T-helper 2 cell treated with Interferon-gamma antibody and Interleukin-4, amounts not matched to agents 100 ng/mL and 5 ng/mL, for 36 hours (primary cell): ENCODE results near the gene TSPO. TPM values are rescaled to one million over a fixed set of nuclear protein-coding genes. Genes with fewer than 3 reads are reported as not detected.
"Not testable (repeated sequence)": the region's sequence is repeated elsewhere in the genome, so short reads cannot be mapped to it uniquely, and the experiment has no call there.

Source experiments
- intact Hi-C: fragments of 100-400 bp; cut with micrococcal nuclease; formaldehyde crosslinking; loops from one replicate; pipeline ENCODE4 v1.15.1; 2023
- total RNA-seq: library from RNA; stranded (reverse); gene quantifications from 2 replicates; pipeline ENCODE4 v1.2.3, GENCODE V29; 2022

Gene TSPO
- total RNA-seq, 1 donor from 2014 or later, result 96.4 TPM

DNA sequence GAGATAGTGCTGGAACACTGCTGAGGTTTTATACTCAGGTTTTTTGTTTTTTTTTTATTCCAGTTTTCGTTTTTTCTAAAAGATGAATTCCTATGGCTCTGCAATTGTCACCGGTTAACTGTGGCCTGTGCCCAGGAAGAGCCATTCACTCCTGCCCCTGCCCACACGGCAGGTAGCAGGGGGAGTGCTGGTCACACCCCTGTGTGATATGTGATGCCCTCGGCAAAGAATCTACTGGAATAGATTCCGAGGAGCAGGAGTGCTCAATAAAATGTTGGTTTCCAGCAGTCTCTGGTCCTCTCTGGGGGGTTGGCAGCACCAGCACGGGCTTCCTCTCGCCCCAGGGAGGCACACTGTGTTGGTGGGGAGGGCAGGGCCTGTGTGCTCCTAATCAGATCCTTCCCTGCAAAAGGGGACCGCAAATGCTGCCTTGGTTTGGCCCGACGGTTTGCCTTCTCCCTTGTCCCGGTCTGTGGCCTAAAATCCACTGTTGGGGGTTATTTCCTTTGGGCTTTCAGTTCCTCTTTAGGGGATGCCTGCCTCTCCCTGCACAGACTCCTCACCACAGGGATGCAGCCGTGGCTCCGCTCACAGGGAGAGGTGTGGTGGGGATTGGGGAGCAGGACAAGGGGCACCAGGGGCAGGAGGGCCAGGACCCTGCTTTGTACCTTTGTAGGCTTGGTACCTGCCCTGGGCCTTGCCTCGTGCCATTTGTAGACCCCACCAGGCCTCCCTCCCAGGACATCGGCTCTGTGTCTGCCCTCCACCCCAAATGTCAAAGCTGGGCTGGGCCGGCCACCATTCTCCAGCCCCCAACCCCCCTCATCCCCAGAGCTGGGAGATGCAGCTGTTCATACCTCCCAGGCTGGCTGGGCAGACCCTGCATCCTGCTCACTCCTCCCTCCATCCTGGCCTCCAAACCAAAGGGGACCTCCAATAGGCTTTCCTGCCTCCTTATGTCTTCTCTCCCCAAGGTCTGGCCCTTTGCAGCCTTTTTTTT lies 21.6 kb upstream of the TSPO start:
- intact Hi-C loops, result no loop called here

DNA sequence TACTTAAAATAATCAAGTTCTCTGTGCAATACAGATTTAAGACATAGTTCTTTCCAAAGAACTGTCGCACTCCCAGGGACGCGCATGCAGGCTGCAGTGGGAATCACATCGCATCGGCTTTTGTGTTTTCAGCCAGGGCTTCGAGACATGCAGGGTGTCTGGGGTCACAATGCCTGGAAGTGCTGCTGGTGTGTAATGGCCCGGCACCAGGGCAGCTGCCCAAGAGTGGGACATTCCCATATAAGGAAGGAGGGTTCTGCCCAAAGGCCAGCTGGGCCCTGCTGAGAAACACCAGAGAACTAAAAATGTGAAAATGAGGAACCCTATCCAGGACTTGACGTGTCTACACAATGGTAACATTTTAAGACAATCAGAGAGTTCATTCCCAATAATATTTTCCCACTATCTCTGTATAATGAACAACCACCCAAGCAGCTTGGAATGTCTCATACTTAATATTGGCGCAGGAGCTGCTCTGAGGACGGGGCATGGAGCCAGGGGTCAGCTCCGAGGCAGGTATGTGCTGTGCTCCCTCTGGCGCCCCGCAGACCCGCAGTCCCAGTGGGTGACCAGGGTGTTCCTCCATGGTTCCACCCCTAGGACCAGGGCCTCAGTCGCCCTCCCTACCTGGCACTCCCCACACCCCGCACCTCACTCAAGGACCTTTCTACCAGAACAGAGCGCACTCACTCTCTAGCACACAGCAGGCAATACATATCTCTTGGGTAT lies 19.4 kb upstream of the TSPO start:
- intact Hi-C loops, result no loop called here

DNA sequence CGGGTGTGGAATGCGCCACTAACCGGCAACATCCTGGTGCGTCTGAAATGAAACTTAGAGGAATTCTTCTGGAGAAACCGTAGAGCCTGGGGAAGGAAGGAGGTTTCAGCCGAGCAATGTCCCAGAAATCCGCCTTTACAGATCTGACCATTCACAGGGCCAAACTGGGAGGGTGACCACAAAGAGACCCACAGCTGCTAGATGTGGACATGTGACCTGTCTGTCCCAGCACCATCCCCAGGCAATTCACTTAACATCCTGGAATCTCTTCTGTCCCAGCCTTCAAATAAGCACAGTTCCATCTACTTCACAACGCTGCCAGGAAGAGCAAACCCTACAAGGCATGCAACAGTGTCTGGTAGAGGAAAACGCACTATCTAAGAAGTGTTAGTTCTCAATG lies 18.0 kb upstream of the TSPO start:
- intact Hi-C loops, result no loop called here

- intact Hi-C loops, result no loop called here
Observed at GRCh38 chr22:43134553-43134952, 16.8 kb upstream of the TSPO start.

GRCh38 chr22:43135565-43135964 lies 15.8 kb upstream of the TSPO start:
- intact Hi-C loops, result no loop called here

DNA sequence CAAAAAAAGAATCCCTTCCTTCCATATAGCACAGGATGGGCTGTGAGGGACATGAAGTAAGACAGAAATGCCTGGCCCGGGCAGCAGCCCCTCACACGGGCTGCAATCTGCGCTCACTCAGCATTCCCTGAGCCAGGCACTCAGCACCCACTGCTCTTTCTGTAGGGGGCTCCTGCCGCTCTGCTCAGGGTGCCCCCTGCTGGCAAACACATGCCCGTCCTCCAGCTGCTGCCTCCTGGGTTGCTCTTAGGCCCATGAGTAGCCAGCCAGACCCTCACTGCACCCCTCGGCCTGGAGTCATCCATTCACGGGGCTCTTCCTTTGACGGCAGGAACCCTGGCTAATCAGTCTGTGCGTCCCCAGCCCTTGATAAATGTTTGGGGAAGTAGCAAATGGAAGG lies 15.1 kb upstream of the TSPO start:
- intact Hi-C loops, result no loop called here

DNA sequence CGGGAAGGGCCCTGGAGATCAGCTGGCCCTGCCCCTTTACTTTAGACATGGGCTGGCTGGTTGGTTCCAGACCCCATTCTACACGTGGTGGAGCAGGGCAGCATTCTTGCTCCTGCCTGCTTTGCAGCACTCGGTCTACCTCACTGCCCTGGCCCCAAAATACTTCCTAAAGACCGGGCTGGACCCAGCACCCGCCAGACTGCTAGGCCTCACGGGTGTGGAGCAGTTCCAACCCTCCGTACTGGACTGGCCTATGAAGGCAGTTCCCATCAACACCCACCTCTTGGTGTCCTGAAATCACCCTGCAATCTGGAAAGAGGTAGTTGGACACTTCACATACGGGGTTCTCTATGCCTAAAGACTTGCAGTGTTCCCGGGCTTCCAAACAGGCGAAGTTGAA lies 14.6 kb upstream of the TSPO start:
- intact Hi-C loops, result no loop called here

- intact Hi-C loops, result loop anchor here (1.0 to 2.0 kb wide), 2 partner anchors 44 to 54 kb away; partner anchors contain the start of genes TTLL1 and TTLL12
Observed at GRCh38 chr22:43142880-43143562, 8.3 kb upstream of the TSPO start, which contains the start of gene MCAT. MCAT (minus strand) TSS chr22:43143398; CDS start chr22:43143348, 50 bp downstream.

GRCh38 chr22:43144949-43145348 lies 6.4 kb upstream of the TSPO start:
- intact Hi-C loops, result no loop called here

GRCh38 chr22:43145371-43145770 lies 6.0 kb upstream of the TSPO start:
- intact Hi-C loops, result not testable (repeated sequence)

GRCh38 chr22:43146332-43146731 lies 5.0 kb upstream of the TSPO start:
- intact Hi-C loops, result not testable (repeated sequence)

DNA sequence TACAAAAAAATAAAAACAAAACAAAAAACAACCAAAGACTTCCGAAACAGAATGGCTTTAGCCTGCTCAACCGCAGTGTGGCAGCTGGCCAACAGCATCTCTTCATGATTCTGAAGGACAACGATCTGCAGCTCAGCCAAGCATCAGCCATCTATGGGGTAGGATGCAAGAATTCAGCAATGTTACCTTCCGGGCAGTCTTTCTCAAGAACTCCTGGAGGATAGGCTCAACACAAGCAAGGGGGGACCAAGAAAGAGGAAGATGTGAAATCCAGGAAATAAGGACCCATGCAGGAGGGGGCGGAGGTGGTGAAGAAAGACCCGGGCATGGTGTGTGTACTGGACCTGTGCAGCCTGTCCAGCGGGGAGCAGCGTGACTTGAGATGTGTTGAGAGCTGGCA lies 3.5 kb upstream of the TSPO start:
- intact Hi-C loops, result no loop called here

DNA sequence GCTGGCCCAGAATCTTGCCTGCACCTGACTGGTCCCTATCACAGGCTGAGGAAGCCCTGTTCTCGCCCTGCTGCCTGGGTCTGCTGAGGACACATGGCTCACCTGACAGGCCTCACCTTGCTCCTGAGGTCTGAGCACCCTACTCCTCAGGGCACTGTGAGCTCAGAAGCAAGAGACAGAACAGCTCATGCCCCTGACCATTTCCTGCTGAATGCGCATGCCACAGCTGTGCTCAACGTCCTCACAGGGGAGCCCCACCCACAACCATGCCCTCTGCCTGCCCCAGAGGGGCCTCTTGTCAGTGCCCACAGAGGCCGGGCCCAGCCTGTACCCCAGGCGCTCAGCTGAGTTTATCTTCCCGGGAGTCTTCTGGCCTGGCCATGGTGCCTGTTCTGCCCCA lies 2.8 kb upstream of the TSPO start:
- intact Hi-C loops, result no loop called here

DNA sequence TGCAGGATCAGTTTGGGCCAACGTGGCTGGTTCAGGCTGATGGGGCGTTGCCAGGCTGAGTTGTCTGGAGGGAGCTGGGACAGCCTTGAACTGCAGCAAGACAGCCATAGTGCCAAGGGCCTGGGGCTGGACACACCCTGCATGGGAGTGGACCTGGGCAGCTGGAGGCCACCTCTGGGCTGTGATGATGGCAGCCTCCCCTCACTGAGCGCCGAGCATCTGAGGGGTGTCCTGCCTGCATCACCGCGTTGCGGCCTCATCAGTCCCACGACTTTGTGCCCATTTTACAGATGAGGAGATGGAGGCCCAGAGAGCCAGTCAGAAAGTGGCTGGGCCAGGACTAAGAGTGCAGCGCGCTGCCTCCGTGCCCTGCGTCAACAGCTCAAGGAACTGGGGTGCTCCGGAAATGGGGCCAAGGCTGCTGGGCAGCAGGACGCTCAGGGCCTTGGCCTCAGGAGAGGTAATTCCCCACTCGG lies 590 bp upstream of the TSPO start:
- intact Hi-C loops, result loop anchor here (2.0 to 5.0 kb wide), 2 partner anchors 36 to 38 kb away; partner anchors contain the start of genes BIK and TTLL12

- intact Hi-C loops, result loop anchor here (5.0 kb wide), 1 partner anchor 40 kb away; the partner anchor contains the start of gene BIK
Observed at GRCh38 chr22:43152003-43152356, 621 bp downstream of the TSPO start.

GRCh38 chr22:43152357-43153071 lies 1.2 kb downstream of the TSPO start:
- intact Hi-C loops, result loop anchor here (5.0 kb wide), 1 partner anchor 40 kb away; the partner anchor contains the start of gene BIK

DNA sequence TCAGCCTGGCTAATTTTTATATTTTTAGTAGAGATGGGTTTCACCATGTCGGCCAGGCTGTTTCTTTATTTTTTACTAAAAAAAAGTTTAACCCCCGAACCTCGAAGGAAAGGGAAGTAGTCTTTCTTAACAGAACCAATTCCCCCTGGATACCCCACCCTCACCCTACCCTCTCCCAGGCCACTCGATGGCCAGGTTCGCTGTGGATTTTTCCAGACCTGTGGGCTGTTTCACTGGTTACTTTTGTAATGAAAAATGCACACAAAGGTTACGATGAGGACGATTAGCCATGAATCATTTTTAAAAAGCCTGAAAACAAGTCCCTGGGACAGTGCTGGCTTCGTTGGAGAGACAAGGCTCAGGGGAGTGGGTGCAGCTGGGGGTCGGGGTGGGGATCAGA lies 2.5 kb downstream of the TSPO start:
- intact Hi-C loops, result loop anchor here (5.0 kb wide), 1 partner anchor 42 kb away; the partner anchor contains the start of gene BIK

GRCh38 chr22:43154887-43155536 lies 3.7 kb downstream of the TSPO start:
- intact Hi-C loops, result loop anchor here (5.0 kb wide), 1 partner anchor 43 kb away; the partner anchor contains the start of gene BIK

- intact Hi-C loops, result no loop called here
Observed at GRCh38 chr22:43155789-43156188, 4.4 kb downstream of the TSPO start.

- intact Hi-C loops, result no loop called here
Observed at GRCh38 chr22:43156413-43156812, 5.1 kb downstream of the TSPO start.
